HG02870 (cell line): ENCODE results near the gene ZMYND8.

Source experiments
- ATAC-seq: cut with Tn5 transposase; IDR thresholded peaks from one replicate; pipeline ENCODE4 v1.9.1; 2021; ENCODE audit warnings: mild to moderate bottlenecking, moderate library complexity; ENCODE audit not compliant: unreplicated experiment

ZMYND8 gene

DNA sequence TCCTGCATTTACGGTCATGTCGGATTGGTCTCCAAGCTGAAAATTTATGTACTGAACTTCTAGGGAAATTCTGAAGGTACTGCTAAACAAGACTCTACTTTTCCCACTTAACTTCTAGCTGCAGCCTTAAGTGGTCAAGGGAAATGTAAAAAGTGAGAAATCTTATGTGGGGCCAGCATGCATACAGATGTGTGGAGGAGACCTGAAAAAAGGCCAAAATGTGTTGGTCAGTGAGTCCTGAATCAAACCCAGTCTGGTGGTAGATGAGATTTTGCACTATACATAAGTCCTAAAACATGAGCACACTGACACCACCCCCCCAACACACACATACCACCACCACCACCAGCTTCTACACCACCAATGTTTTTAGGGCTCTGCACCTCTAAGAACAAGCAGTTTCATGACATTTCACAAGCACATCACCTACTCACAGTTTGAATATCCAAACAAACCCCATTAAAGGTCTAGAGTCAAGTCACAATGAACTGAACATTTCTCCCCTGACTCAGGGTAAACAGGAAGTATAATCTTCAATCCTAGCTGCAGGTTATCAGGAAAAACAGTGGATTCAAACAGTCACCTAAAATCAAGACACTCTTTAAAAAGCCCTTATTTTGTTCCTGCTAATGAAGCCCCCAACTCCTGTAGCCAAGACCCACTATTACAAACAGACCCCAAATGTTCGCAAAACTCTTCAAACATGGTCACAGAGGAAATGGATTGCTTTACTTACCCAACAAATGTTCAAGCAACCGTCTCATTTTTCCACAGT is 1.6 kb downstream of the ZMYND8 start:
- no peak for ATAC-seq

DNA sequence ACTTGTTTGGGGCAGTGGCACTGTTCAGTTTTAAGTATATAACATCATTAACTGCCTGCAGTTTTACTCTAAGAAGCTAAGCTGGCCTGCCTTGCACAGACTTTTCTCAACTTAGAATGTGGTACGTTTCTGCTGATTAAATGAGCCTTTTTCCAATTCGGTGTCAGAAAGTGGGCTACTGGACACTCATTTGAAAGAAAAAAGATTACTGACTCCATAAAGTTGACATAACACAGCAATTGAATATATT is 2.1 kb downstream of the ZMYND8 start:
- ATAC-seq: no peak

DNA sequence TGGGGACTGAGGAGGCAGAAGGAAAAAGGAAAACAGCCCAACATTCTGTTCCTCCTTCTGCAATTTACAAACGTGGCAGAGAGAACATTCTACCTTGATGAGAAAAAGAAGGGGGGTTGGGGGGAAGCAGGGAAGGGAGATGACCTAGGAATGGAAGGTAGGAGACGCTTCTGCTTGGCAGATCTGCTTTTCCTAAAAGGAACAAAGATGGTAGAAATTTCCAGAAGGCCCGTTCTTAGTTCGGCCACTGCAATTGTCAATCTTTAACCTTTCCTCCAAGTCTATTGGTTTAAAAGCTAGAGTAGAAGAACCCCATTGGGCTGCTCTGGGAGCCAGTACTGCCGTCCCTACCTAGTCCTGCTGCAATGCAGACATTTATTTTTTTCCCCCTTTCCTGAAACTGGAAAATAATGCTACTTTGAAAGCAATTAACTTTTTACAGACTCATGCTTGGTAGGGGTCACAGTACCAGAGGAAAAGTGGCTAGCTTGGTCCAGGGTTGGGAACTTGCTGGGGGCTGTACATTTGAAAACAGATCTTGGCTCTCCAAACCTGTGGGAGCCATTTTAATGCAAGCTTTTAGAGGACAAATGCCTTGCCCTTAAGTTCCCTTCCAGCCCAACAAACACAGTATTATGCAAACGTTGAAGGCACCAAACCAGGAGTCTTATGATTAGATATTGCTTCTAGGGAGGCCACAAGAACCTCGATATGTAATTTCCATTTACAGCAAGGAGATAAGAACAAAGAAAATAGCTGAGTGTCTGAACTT is 2.6 kb downstream of the ZMYND8 start:
- no peak for ATAC-seq

DNA sequence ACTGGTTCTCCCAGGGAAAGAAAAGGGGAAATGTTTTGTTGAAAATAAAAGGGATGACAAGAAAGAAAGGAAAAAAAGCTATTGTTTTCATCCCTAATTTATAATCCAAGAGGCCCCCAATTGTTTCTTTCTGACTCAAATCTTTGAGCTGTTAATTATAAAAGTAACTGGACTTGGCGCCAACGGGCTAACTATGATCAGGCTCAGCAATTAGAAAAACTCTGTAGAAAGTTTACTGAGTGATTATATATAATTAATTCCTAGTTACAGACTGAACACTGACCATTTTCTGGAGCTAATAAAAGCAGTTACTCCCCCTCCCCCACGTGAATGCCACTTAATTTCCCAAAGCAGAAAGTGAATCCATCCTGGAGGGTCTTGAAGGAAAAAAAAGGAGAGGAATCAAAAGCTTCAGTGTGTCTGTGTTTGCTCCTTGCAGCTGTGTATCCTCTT is 3.2 kb downstream of the ZMYND8 start:
- ATAC-seq: no peak

DNA sequence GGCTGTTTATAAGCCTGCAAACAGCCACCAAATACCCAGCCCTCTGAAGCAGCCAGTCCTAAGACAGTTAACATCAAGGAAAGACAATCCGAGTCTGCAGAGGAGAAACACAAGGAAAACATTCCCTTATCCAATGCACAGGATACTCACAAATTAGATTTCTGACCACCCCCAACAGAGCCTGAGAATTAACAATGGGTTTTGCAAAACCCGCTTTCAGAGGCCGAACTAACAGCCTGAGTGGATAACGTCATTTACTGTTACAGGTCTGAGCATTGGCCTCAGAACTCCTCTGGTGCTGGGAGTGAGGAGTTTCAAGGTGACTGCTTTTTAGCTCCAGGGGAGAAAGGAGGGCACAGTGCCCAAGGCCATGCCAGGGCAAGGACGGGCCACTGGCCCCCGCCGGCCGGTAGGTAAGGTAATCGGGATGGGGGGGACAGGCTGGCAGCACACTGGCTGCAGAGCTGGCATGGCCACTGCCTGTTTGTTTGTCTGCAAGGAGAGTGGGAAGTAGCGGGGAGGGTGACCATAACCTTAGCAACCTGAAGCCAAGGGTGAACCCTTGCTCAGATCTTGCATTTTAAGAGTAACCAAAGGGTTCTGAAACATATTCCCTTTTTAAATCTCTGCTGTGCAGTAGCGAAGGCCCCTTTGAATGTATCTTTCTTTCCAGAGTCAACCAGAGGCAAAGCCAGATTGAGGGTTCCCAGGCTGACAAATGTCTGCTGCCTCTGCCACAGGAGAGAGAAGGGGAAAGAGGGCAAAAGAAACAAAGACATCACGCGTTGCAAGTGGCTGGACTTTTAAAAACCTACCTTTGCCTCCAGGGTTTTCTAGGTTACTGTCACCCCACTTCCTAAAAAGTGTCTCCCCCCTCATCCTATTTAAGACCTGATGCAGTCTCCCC is 3.9 kb downstream of the ZMYND8 start:
- no peak for ATAC-seq

DNA sequence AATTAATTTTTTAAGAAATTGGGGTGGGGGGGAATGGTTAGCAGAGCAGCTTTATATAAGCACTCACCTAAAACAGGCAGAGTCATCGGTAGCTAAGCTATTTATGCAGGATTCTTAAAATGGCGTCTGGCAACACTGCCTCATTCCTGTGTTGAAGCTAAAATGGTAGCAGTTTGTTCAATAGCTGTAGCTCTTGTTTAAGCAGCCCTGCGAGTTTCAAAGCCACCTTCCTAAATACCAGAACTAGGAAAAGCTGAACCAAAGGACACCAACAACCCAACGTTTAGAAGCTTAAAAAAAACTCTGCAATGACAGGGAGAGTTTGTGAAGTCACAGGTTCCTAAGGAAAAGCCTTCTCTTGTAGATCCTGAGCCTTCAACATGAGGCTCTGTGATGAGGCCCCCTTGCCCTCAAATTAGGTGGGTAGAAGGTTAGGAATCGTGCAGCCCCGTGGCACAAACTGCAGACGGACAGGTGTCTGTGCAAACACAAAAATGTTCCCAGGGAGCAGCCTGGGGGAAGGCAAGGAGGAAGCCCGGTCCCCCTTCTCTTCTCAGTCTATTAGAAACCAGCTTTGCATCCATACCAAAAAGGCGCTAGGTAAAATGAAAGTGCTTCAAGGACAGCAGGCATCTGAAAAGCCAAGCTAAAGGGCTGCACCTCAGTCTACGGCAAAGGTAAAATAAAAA is 4.7 kb downstream of the ZMYND8 start:
- ATAC-seq: no peak

DNA sequence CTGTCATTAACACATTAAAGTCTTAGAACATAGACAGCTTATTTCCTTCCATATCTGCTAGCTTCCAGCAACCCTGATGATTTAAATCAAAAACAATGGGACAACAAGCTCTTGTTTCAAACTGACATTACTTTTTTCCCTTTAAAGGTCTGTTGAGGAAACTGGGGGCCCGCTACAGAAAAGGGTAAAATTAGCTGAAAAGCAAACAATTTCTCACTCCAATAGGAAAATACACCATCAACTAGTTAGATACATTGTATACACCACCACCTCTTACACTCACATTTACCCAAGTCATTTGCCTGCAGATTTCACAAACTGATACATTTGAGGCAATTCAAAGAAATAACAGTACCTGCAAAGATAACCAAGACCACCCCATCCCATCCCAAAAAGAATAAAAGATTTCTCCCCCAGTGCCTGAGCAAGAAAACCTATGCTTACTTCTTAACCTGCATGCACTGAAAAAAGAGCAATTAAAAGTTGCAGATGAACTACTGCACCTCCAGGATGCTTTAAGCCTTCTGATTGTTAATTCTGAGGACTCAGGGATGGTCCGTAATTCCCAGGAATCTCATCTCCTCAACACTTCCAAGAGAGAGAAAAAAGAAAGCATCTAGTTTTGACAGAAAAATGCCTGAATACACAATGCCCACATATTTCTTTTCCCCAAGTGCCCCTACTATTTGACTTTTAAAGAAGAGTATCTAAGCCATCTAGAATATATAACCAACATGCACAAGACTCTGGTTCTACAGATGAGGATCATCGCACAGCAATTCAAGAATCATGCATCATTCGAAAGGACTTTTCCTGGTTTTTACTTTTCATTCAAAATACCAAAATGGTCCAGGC is 5.6 kb downstream of the ZMYND8 start:
- ATAC-seq: no peak

DNA sequence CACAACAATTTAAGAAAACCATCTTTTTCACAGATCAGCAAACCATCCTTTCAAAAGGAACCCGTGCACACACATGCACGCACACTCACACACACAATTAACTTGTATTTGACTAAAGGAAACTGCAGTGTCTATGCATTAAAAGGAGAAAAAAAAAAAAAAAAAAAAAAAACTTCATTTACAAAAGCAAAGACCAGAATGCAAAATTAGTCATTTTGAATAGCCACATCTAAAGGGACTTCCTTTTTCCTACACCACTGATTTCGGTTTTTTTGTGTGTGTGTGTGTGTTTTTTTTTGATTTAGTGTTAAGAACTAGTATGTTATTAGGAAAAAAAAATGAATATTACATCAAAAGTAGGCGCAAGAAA is 6.3 kb downstream of the ZMYND8 start:
- no peak for ATAC-seq

DNA sequence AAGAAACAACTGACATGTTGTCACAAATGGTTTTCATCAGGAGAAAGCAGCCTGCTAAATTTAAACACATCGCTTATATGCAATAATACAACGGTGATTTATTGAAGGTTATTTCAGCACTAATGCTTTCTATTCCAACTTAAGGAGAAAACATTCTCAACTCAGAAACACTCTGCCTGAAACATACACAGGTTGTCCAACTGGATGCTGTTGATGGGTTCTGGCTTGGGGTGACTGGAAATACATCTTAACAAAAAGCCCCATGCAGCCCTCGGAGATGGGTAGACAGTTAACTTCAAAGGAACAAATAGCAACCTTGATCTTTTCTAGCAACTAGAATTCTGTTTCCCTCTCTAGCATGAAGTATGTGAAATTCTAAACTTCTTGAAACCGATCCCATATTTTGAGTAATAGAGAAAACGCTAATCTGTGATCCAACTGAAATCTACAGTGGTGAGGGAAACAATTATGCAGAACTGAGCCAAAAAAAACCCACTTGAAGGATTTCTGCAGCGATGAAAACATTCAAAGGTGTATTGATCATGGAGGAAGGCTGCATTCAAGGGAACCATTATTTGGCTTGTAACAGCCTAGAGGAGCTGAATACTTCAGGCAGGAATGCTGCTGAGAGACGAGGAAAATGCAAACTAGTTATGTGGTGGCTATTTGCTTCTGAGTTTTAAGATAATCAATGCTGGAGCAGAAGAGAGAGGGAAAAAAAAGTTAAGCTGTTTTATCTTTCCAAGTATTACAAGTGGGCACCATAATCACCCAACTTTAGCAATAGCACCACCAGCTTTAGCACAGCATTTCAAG is 6.9 kb downstream of the ZMYND8 start:
- ATAC-seq: no peak

DNA sequence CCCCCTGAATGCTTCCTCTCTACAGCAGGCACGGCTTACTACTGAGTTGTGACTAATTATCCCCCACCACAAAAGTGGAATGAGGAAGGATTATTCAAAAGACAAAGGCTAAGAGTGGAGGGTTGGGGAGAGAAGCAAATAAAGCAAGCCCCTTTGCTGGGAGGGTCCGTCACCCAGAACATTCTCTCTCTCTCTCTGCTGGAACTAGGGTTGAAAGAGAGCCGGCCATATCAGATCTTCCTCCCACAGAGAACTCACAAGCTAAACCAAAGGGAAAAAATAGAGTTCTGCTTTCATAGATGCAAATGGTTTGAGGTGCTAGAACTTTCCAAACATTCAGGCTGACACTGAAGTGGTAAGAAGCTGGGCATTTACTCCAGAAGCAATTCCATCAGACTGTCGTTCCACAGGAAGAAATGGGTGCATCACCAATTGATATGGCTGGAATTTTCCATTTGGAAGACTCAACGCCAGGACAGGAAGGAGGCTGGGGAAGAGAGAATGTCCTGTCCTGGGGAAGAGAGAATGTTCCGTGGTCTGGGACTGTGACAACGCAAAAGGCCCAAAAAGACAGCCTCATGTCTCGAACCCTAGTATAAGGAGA is 7.9 kb downstream of the ZMYND8 start:
- no peak for ATAC-seq

DNA sequence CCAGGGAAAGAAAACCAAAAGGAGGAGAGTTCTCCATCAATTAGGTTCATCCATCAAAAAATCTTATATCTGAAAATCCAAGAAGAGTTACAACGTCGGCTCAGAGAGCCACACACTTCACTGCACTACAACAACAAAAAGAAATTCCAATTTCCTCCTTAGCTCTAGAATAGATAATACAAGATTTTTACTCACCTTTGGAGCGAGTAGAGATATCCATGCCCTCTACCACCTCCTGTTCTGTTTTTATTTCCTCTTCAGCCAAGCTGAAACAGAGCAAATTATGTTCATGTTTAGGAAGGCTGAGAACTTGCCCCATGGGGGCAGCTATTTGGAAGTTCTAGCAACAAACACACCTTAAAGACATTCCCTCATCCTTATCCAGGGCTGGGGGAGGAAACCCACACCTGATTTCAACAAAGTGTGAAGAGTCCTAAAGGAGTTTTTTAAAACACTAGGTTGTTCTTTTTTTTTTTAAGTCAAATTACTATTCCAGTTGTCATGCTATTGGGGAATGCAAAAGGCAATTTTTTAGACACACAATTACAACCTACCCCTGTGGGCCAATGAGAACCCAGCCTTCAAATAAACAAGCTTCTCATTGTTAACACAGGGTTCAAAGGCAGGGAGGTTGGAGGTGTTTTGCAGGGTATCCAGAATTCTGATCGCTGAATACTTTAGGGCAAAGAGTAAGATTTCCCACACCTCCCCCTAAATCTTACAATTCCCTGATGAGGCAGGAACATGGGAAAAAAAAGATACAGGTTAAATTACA is 8.7 kb downstream of the ZMYND8 start:
- ATAC-seq: no peak

DNA sequence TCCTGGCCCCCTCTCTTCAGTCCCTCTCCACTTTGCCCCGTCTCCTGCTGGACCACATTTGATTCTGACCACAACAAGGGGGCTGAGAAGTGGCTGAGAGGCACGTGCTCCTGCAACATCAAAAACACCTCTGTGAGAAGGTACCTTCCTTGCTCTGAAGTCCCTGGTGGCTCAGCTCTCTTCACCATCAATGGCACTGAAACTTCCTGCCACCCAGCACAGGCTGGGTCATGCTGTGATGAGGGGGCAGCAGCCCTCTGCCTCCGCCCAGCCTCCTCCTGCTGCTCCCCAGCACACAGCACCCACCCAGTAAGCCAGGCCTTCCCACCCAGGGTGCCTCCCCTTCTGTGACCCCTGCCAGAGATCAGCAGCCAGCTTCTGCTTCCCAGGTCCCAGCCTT is 10.3 kb downstream of the ZMYND8 start:
- ATAC-seq: no peak

DNA sequence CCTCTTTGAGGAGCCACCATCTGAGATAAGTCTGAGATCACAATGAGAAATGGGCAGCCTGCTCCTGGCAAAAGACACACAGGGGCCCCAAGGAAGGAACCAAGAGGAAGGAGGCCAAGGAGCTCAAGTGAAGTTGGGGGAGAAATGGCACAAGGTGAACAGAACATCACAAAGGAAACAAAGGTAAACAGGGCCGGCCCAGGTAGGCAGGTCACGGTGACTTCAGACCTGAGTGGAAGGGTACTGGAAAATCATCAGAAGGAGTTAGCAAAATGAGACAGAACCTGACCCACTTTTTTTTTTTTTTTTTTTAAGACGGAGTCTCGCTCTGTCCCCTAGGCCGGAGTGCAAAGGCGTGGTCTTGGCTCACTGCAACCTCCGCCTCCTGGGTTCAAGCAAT is 11.3 kb downstream of the ZMYND8 start:
- ATAC-seq: no peak

DNA sequence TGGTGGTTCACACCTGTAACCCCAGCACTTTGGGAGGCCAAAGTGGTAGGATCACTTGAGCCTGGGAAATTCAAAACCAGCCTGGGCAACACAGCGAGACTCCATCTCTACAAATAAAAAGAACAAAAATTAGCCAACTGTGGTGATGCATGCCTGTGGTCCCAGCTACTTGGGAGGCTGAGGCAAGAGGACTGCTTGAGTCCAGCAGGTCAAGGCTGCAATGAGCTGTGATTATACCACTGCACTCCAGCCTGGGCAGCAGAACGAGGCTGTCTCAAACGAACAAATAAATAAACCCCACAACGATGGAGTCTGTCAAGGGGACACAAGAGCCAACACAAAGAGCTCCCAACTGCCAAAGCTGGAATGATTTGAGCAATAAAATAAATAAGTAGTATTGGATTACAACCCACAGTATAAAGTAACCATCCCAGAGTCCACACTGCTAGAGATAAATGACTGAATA is 13.5 kb downstream of the ZMYND8 start:
- ATAC-seq: no peak

DNA sequence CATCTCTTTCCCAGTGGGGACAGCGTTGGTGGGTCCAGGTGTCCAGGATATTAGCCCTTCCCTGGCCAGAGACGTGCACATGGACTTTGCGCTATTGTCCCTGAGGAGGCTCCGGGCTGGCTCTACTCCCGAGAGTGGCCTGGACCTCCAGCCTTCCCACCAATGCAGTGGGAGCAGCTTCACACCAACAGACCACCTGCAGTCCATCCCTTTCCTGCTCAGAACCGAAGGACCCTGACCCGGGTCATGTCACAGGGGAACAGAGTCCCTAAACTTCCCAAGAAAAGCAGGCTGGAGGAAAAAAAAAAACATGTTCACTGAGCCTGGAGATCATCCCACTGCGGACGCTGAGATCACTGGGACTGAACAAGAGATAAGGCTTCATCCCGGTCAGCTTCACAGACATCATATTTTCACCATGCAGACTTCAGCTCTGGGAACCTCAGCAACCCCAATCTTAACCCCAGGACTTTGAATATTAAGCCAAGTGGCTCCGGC is 18.3 kb downstream of the ZMYND8 start:
- no peak for ATAC-seq

DNA sequence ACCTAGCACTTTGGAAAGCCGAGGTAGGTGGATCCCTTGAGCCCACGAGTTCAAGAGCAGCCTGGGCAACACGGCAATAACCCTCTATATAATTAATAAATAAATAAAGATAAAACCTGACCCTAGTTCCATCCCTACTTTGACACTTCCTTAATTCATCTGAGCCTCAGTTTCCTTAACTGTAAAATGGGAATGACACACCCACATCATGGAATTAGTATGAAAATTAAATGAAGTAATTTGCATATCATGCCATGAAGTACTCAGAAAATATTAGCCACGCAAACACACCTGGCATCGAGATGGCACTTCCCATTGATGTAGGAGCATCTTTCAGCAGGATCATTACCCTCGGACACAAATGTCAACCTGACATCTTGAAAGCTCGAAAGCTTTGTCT is 19.1 kb downstream of the ZMYND8 start:
- ATAC-seq: no peak

DNA sequence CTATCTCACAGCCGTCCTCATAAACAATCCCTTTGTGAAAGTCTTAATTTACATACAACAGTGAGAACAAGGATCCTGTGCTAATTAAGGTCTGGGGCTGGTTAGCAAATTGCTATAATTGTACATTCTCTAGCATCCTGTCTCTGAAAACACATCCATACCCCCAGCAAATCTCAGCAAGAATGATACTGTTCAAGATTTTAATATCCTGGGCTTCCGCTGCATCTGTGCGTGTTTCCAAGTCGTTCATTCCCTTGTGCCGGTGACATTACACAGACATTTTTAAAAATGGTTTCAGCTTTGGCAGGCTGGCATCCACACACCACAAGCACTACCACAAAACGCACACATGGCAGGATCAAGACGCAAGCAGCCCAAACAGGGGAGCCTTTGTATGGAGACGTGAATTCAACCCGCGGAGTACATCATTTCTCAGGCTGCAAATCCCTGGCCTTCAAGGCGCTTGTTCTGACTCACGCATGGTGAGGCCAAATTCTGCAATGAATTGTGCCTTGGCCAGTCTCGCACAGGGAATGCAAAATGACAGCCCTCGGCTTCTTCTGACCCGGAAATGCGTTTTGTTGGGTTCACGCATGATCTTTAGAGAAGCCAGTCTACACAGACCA is 20.3 kb downstream of the ZMYND8 start:
- no peak for ATAC-seq
